Memory B cell (primary cell): ENCODE data around the gene ARFRP1.
"Not testable (repeated sequence)": the region's sequence is repeated elsewhere in the genome, so short reads cannot be mapped to it uniquely, and the experiment has no call there.

ENCODE experiments used
- ATAC-seq: fragments of 150-1000 bp; cut with Tn5 transposase; 2 replicates; pipeline ENCODE4 v1.10.0; 2021; ENCODE audit warnings: low read depth, mild to moderate bottlenecking, moderate library complexity
- DNase-seq, 2 donors: peaks; one replicate each; pipeline ENCODE4 v3.0.0; 2022; ENCODE audit warnings: low spot score in 2 of 2
- H3K27ac Mint-ChIP-seq: one replicate; pipeline ENCODE4 v1.8.0; 2022; ENCODE audit warnings: mild to moderate bottlenecking, moderate library complexity, mixed read lengths
- H3K27me3 Mint-ChIP-seq: one replicate; pipeline ENCODE4 v1.8.0; 2022; ENCODE audit warnings: mixed read lengths
- H3K36me3 Mint-ChIP-seq: one replicate; pipeline ENCODE4 v1.8.0; 2022; ENCODE audit warnings: mild to moderate bottlenecking, mixed read lengths
- H3K4me1 Mint-ChIP-seq: one replicate; pipeline ENCODE4 v1.8.0; 2022; ENCODE audit warnings: mixed read lengths
- H3K4me3 Mint-ChIP-seq: one replicate; pipeline ENCODE4 v1.8.0; 2022; ENCODE audit warnings: mild to moderate bottlenecking, moderate library complexity, mixed read lengths
- H3K9me3 Mint-ChIP-seq: one replicate; pipeline ENCODE4 v1.8.0; 2022; ENCODE audit warnings: mixed read lengths

The ARFRP1 gene

DNA sequence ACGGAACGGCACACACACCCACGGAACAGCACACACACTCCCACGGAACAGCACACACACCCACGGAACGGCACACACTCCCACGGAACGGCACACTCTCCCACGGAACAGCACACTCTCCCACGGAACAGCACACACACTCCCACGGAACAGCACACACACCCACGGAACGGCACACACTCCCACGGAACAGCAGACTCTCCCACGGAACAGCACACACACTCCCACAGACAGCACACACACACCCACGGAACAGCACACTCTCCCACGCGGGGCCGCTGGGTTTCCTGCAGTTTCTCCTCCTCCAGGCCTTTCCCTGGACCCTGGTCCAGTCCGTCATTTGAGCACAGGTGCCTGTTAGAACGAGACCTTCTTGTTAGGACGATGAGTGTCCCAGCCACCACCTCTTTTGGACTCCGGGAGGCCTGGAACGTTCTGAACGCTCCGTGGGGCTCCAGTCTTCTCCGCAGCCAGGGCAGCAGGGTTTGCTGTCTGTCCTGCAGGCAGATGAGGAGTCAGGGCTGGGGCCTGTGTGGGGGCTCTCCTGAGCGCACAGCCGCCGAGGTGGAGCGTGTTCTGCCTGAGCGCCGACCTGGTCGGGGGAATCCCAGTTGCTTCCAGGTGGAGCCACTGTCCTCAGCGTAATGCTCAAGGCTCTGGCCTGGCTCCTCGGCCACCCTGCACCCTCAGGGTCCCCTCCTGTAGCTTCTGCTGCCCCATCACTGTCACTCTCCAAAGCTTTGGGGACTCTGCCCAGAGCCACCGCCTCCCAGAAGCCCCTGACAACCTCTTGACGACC lies 28.9 kb downstream of the ARFRP1 start:
- Mint-ChIP-seq H3K27ac (no peak overlapping the region), H3K4me3 (no peak overlapping the region)
- no peak for ATAC-seq

DNA sequence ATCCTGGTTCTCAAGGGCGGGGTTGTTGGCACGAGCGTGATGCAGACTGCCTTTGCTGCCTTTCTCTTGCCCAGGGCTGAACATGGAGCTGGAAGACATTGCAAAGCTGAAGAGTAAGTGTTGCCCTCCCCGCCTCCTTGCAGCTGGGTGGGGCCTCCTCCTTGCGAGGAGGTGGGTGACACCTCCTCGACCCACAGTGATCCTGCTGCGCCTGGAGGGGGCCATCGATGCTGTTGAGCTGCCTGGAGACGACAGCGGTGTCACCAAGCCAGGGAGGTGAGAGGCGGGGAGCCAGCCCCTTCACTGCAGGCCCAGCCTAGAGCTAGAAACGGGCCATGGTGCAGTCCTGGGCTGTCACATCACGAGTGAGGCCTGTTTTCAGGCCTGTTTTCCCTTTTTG lies 29.7 kb downstream of the ARFRP1 start:
- Mint-ChIP-seq H3K27me3 (no peaks in the 10 kb centered on the region), H3K4me3 (no peak overlapping the region), H3K4me1 (no peaks in the 10 kb centered on the region), H3K9me3 (no peaks in the 10 kb centered on the region), H3K36me3 (peaks cover 13% of the 10 kb centered on the region), H3K27ac (no peak overlapping the region)
- ATAC-seq (no peak), DNase-seq (no peak)

More for the DNA sequence above, 28.9 kb downstream of the ARFRP1 start:
- H3K4me1 Mint-ChIP-seq, result no peaks in the 10 kb centered on the region
- no peaks in the 10 kb centered on the region for H3K27me3 Mint-ChIP-seq
- DNase-seq, result no peak
- no peaks in the 10 kb centered on the region for H3K9me3 Mint-ChIP-seq
- peaks cover 12% of the 10 kb centered on the region for H3K36me3 Mint-ChIP-seq

DNA sequence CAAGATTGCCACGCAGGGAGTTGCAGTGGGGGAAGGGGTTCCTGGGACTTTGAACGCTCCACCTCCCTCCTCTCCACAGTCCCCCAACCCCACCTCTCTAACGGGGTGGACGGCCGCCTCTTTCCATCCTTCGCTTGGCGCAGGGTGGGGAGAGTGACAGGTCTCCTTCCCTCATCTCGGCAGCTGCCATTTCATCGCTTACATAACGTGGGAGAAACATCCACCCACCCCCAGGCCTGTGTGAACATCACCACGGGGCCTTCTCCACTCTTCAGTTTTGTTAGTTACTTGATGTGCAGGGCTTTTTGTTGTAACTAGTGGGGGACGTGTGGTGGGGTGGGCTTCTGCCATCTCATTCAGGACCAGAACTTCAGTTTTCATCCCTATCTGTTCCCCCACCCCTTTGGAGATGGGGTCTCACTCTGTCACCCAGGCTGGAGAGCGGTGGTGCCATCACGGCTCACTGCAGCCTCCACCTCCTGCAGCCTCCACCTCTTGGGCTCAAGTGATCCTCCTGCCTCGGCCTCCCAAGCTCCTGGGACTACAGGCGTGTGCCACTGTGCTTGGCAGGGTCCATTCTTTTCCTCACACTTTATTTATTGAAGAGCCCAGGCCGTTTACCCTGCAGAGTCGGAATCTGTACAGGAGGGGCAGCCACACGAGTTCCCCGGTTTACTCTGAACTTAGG lies 32.0 kb downstream of the ARFRP1 start:
- H3K27ac Mint-ChIP-seq, result no peak overlapping the region
- peaks cover 13% of the 10 kb centered on the region for H3K36me3 Mint-ChIP-seq
- no peaks in the 10 kb centered on the region for H3K4me1 Mint-ChIP-seq
- no peaks in the 10 kb centered on the region for H3K27me3 Mint-ChIP-seq
- ATAC-seq, result no peak
- no peak overlapping the region for H3K4me3 Mint-ChIP-seq
- DNase-seq, result no peak
- H3K9me3 Mint-ChIP-seq, result no peaks in the 10 kb centered on the region

DNA sequence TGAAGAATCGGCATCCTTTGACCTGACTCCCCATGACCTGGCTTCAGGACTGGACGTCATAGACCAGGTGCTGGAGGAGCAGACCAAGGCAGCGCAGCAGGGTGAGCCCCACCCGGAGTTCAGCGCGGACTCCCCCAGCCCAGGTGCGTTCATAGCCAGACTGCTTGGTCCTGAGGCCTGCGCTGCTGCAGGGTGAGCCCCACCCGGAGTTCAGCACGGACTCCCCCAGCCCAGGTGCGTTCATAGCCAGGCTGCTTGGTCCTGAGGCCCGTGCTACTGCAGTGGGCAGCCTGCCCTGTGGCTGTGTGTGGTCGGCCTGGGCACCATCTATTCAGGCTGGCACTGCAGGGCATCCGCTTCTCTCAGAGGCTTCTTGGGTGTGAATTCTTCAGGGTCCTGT lies 33.8 kb downstream of the ARFRP1 start:
- H3K9me3 Mint-ChIP-seq, result no peaks in the 10 kb centered on the region
- ATAC-seq, result no peak
- DNase-seq, result no peak
- no peaks in the 10 kb centered on the region for H3K27me3 Mint-ChIP-seq
- H3K4me1 Mint-ChIP-seq, result no peaks in the 10 kb centered on the region
- no peak overlapping the region for H3K27ac Mint-ChIP-seq
- peaks cover 11% of the 10 kb centered on the region for H3K36me3 Mint-ChIP-seq
- no peak overlapping the region for H3K4me3 Mint-ChIP-seq

DNA sequence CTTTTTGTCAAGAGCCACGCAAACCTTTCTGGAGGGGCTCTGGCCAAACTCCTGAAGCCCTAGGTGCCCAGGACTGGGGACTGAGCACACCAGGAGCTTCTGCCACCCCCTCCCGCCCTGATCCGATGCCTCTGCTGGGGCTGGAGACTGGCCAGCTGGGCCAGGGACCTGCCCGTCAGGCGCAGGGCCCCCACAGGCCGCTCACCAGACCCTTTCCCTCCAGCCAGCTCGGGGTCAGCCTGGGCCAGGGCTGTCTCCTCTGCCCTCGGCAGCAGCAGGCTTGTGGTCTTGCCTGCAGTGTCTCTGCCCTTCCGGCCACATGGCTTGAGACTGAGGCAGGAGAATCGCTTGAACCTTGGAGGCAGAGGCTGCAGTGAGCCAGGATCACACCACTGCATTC lies 35.1 kb downstream of the ARFRP1 start:
- H3K27ac Mint-ChIP-seq, result no peak overlapping the region
- H3K36me3 Mint-ChIP-seq, result peaks cover 12% of the 10 kb centered on the region
- H3K27me3 Mint-ChIP-seq, result no peaks in the 10 kb centered on the region
- no peaks in the 10 kb centered on the region for H3K9me3 Mint-ChIP-seq
- H3K4me1 Mint-ChIP-seq, result no peaks in the 10 kb centered on the region
- DNase-seq, result no peak
- H3K4me3 Mint-ChIP-seq, result no peak overlapping the region
- no peak for ATAC-seq

DNA sequence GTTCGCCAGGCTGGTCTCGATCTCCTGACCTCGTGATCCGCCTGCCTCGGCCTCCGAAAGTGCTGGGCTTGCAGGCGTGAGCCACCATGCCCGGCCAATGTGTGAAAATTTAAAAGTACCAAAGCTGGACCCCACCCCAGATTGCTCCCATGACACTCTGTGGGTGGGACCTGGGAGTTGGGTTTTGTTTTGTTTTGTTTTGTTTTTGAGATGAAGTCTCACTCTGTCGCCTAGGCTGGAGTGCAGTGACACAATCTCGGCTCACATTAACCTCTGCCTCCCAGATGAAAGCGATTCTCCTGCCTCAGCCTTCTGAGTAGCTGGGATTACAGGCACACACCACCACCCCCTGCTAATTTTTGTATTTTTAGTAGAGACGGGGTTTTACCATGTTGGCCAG lies 36.1 kb downstream of the ARFRP1 start:
- not testable (repeated sequence) for DNase-seq, ATAC-seq, H3K4me3 Mint-ChIP-seq, H3K9me3 Mint-ChIP-seq, H3K4me1 Mint-ChIP-seq, H3K27me3 Mint-ChIP-seq, H3K27ac Mint-ChIP-seq
- peaks cover 12% of the 10 kb centered on the region for H3K36me3 Mint-ChIP-seq

DNA sequence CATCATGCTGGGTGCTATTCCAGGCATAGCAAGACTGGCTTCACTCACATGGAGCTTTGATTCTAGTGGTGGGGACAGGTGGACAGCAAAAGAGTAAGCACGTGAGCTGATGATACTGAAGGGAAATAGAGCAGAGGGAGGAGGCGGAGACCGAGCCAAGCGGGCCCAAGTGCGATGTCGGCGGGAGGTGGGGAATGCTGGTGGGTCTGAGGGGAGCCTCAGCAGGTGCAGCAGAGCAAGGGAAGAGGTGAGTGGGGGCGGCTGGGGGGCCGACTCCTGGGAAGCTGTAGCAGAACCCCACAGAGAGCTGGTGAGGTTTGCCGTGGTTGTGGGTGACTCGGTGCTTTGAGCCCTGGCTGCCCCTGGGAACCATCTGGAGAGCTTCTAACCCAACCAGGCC lies 39.4 kb downstream of the ARFRP1 start:
- H3K4me1 Mint-ChIP-seq, result peaks cover 2% of the 10 kb centered on the region
- DNase-seq (no peak), ATAC-seq (no peak)
- peaks cover 7% of the 10 kb centered on the region for H3K36me3 Mint-ChIP-seq
- H3K9me3 Mint-ChIP-seq, result no peaks in the 10 kb centered on the region
- no peak overlapping the region for H3K27ac Mint-ChIP-seq
- no peak overlapping the region for H3K4me3 Mint-ChIP-seq
- no peaks in the 10 kb centered on the region for H3K27me3 Mint-ChIP-seq

DNA sequence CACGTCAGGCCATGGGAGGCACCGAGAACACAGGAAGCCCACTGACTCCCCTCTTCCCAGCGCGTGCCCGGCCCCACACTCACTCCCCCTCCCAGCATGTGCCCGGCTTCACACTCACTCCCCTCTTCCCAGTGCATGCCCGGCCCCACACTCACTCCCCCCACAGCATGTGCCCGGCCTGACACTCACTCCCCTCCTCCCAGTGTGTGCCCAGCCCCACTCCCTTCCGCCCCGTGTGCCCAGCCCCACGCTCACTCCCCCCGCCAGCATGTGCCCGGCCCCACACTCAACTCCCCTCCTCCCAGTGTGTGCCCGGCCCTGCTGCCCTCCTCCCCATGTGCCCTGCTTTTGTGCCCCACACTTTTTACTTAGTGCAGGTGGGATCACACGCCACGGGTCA lies 39.9 kb downstream of the ARFRP1 start:
- no peaks in the 10 kb centered on the region for H3K9me3 Mint-ChIP-seq
- H3K27me3 Mint-ChIP-seq, result no peaks in the 10 kb centered on the region
- H3K4me3 Mint-ChIP-seq, result no peak overlapping the region
- H3K36me3 Mint-ChIP-seq, result peaks cover 7% of the 10 kb centered on the region
- peaks cover 2% of the 10 kb centered on the region for H3K4me1 Mint-ChIP-seq
- DNase-seq (no peak), ATAC-seq (no peak)
- no peak overlapping the region for H3K27ac Mint-ChIP-seq

DNA sequence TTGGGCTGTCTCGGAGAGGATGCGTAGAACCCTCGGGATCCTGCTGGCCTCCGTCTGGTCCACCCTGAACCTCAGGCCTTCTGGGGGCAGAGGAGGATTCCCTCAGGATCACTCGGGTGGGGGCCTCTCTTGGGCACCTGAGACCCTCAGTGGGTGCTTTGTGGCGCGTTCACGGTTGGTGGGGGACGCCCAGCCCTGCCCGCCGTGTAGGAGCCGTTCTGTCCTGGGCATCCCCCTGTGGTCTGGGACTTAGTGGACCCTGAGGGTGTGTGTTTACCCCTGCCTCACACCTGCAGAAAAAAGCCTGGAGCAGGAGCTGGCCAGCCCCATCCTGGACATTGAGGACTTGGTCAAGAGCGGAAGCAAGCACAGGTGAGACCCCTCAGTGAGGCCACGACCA lies 42.1 kb downstream of the ARFRP1 start:
- Mint-ChIP-seq H3K27ac (no peak overlapping the region), H3K27me3 (no peaks in the 10 kb centered on the region), H3K4me1 (peaks cover 2% of the 10 kb centered on the region), H3K36me3 (peaks cover 10% of the 10 kb centered on the region), H3K4me3 (no peak overlapping the region), H3K9me3 (no peaks in the 10 kb centered on the region)
- ATAC-seq (no peak), DNase-seq (no peak)

DNA sequence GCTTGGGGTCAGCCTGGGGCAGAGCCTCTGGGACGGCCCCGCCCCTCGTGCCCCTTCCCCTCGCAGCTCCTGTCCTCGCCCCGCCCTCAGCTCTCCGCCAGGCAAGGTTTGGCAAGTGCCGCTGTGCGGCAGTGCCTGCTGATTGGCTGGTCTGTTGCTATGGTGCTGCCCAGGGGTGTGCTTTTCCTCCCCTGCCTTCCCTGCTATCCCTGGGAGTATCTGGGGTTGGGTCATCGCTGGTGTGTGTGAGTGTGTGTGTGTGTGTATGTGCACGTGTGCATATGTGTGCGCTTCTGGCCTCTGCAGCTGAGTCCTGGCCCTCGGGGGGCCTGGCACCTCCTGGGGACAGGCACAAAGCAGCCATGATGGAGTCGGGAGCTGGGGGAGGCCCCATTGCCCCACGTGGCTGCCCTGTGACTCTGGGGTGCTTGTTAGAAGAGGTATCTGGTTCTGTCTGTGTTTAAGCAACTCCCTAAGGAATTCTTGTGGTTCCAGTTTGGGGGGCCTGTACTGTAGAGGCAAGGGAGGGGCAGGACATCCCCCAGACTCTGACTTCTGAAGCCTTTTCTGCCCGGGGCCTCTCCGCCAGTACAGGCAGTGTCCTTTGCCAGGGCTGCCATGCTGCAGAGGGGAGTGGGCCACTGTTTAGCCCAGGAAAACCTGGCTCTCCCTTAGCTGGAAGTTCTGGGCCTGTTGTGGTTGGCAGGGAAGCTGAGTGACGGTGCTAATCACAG lies 42.7 kb downstream of the ARFRP1 start:
- Mint-ChIP-seq H3K4me1 (peaks cover 2% of the 10 kb centered on the region), H3K27ac (no peak overlapping the region)
- no peak for ATAC-seq

DNA sequence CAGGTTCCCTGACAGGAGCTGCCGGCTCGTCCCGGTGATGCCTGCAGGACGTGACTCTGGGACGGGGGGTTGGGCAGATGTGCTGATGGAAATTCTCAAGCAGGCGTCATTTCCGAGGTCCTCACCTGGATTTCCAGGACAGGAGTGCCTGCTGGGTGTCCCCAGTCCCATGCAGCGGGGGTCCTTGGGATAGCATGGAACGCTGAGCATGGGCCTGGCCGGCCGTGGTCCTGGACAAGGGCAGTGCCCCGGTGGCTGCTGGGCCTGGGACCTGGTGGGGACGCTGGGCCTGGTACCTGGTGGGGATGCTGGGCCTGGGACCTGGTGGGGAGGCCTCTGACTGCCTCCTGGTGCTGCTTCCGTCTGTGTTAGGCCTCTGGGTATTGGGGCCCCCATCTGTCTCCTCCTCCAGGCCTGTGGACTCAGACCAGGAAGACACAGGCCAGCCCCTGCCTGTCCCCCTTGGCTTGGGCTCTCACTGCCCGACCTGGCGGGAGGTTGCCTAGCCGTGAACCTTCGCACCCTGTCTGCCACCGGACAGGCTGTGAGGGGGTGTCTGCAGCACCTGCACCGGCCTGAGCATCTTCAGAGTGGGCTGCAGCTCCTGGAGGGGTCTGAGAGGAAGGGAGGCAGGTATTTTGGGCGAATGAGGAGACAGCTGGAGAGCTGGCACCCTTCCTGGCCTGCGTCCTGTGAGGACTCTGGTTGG lies 43.5 kb downstream of the ARFRP1 start:
- H3K4me3 Mint-ChIP-seq, result no peak overlapping the region
- no peak for DNase-seq
- peaks cover 2% of the 10 kb centered on the region for H3K4me1 Mint-ChIP-seq
- no peak overlapping the region for H3K27ac Mint-ChIP-seq
- ATAC-seq, result no peak
- H3K9me3 Mint-ChIP-seq, result no peaks in the 10 kb centered on the region
- no peaks in the 10 kb centered on the region for H3K27me3 Mint-ChIP-seq
- H3K36me3 Mint-ChIP-seq, result peaks cover 10% of the 10 kb centered on the region

More for the DNA sequence above, 42.7 kb downstream of the ARFRP1 start:
- H3K27me3 Mint-ChIP-seq, result no peaks in the 10 kb centered on the region
- H3K9me3 Mint-ChIP-seq, result no peaks in the 10 kb centered on the region
- H3K36me3 Mint-ChIP-seq, result peaks cover 10% of the 10 kb centered on the region
- H3K4me3 Mint-ChIP-seq, result no peak overlapping the region
- no peak for DNase-seq

DNA sequence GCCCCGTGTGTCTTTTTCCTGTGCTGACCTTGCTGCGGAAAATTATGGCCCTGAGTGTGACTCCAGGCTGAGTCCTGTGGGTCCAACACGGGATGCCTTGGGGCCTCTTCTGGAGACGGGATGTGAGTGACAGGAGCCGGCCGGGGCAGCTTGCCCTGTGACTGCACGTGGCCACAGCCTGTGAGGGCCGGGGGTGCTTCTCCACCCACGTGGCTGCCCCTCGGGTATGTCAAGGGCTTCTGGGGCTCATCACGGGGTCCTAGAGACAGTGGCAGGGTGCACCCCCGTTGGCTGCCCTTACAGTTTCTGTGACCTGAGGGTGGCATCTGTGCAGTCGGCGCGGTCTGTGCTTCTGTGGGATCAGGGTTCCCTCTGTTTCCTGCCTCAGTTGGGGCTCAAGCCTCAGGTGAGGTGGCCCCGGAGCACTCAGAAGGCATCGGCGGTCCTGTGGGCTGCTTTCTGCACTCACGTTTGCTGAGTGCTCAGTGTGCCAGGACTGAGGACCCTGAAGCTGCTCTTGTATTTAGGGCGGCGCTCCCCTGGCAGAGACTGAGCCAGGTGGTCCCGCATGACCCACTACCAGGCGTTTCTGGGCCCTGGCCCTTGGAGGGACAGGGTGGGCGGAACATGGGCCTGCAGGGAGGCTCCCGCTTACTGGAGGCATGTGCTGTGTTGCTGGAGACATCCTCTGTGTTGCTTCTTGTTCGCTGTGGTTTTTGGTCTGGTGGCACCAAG lies 44.3 kb downstream of the ARFRP1 start:
- Mint-ChIP-seq H3K4me1 (peaks cover 10% of the 10 kb centered on the region), H3K9me3 (no peaks in the 10 kb centered on the region), H3K27ac (no peak overlapping the region), H3K4me3 (no peak overlapping the region), H3K36me3 (peaks cover 10% of the 10 kb centered on the region), H3K27me3 (no peaks in the 10 kb centered on the region)
- ATAC-seq (no peak), DNase-seq (no peak)

DNA sequence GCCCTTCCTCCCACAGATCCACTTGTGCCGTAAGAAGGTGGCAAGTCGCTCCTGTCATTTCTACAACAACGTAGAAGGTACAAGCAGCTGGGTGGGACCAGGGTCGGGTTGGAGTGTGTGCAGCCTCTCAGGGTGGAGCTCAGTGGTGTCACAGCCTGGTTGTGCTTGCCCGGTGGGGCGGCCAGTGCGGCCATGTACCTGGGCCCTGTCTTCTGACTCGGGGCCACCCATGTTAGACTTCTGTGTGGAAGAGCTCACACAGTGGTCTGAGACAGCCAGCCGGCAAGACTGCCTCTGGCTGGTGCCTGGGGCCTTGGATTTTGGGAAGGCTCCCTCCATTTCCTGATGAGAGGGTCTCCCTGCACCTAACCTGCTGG lies 45.0 kb downstream of the ARFRP1 start:
- Mint-ChIP-seq H3K27me3 (no peaks in the 10 kb centered on the region), H3K36me3 (peaks cover 6% of the 10 kb centered on the region), H3K9me3 (no peaks in the 10 kb centered on the region), H3K27ac (no peak overlapping the region), H3K4me3 (no peak overlapping the region), H3K4me1 (peaks cover 15% of the 10 kb centered on the region)
- ATAC-seq (no peak), DNase-seq (no peak)
